OCI-LY3 (cell line): ENCODE data around the gene UNC45A.

Experiments
- H2AFZ ChIP-seq: fragments of 200-600, 300-600 bp; shearing (Covaris generic); 2 replicates; pipeline ENCODE4 v1.6.0; 2014; ENCODE audit warnings: antibody characterized with exemption, low read depth, low read length
- H3K27ac ChIP-seq: fragments of 200-600, 300-600 bp; sonication (generic); 2 replicates; pipeline ENCODE4 v1.5.1; 2014; ENCODE audit warnings: mild to moderate bottlenecking, low read length, moderate library complexity, mixed read lengths
- H3K27me3 ChIP-seq: fragments of 200-600, 300-600 bp; sonication (generic); 2 replicates; pipeline ENCODE4 v1.6.1; 2014; ENCODE audit warnings: low read depth, low read length, mixed read lengths
- H3K36me3 ChIP-seq: fragments of 200-600, 300-600 bp; sonication (generic); replicated peaks from 2 replicates; pipeline ENCODE3; 2014; ENCODE audit warnings: low read depth, low read length, mixed read lengths
- H3K4me1 ChIP-seq: fragments of 300-600, 200-600 bp; sonication (generic); 2 replicates; pipeline ENCODE4 v1.6.1; 2014; ENCODE audit warnings: low read length, mixed read lengths
- H3K4me2 ChIP-seq: fragments of 200-600, 300-600 bp; sonication (generic); 2 replicates; pipeline ENCODE4 v1.6.1; 2014; ENCODE audit warnings: low read length, mixed read lengths
- H3K4me3 ChIP-seq: fragments of 300-600, 200-600 bp; sonication (generic); 2 replicates; pipeline ENCODE4 v1.5.1; 2014; ENCODE audit warnings: antibody characterized with exemption, mild to moderate bottlenecking, low read length, moderate library complexity
- H3K79me2 ChIP-seq: fragments of 300-600, 200-600 bp; shearing (Covaris generic); 2 replicates; pipeline ENCODE4 v1.6.1; 2014; ENCODE audit warnings: mild to moderate bottlenecking, low read length, mixed read lengths
- H3K9ac ChIP-seq: fragments of 300-600, 200-600 bp; shearing (Covaris generic); 2 replicates; pipeline ENCODE4 v1.6.0; 2014; ENCODE audit warnings: mild to moderate bottlenecking, low read length, moderate library complexity
- H3K9me3 ChIP-seq: fragments of 200-600, 300-600 bp; shearing (Covaris generic); 2 replicates; pipeline ENCODE4 v1.6.1; 2014; ENCODE audit warnings: low read length, mixed read lengths; ENCODE audit not compliant: insufficient read depth
- H4K20me1 ChIP-seq: fragments of 200-600, 300-600 bp; sonication (generic); 2 replicates; pipeline ENCODE4 v1.6.1; 2016; ENCODE audit warnings: low read length, mixed read lengths; ENCODE audit not compliant: insufficient read depth
- EZH2phosphoT487 ChIP-seq: fragments of 200-600 bp; shearing (Covaris generic); IDR thresholded peaks from 2 replicates; pipeline ENCODE4 v1.6.1; 2018; ENCODE audit warnings: antibody characterized with exemption, mixed run types, low read depth
- TF ChIP-seq, protein P1 (sequence below): fragments of 200-600, 300-600 bp; sonication (generic); IDR thresholded peaks from 2 replicates; pipeline ENCODE4 v1.5.1; 2014; ENCODE audit warnings: antibody characterized with exemption, low read length, low read depth

The UNC45A gene

DNA sequence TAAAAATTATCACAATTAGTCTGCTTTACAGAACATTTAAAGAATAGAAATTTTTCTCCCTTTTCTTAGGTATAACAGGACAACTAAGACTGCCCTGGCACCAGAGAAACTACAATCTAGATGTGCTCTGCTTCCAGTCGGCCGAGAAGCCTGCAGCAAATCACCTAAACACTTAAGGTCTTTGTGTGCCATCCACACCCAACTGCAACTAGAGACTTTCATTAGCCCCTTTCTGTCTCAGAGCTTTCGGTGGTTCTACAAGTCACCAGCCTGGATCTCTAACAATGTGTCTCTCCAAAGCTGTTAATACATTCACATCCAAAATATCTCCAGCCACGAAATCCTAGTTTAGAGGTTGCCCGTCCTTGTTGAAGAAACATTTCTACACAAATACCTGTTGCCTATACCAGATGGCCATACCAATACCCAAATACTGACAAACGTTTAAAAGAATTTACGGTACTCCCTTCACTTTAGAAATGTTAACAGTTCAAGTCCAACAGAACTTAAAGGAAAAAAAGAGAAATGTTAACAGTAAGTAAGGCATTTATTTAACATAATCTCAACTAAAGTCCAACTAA, 52.6 kb downstream of the UNC45A start:
- peaks cover 64% of the 10 kb centered on the region for H3K4me1 ChIP-seq
- H2AFZ ChIP-seq = no peak overlapping the region
- H3K4me3 ChIP-seq = no peak overlapping the region
- peaks cover 65% of the 10 kb centered on the region for H4K20me1 ChIP-seq
- H3K4me2 ChIP-seq = peak overlapping the region; percentile 72
- H3K9ac ChIP-seq = no peak overlapping the region
- no peaks in the 10 kb centered on the region for H3K9me3 ChIP-seq
- H3K27ac ChIP-seq = no peak overlapping the region
- TF ChIP-seq, protein P1, sequence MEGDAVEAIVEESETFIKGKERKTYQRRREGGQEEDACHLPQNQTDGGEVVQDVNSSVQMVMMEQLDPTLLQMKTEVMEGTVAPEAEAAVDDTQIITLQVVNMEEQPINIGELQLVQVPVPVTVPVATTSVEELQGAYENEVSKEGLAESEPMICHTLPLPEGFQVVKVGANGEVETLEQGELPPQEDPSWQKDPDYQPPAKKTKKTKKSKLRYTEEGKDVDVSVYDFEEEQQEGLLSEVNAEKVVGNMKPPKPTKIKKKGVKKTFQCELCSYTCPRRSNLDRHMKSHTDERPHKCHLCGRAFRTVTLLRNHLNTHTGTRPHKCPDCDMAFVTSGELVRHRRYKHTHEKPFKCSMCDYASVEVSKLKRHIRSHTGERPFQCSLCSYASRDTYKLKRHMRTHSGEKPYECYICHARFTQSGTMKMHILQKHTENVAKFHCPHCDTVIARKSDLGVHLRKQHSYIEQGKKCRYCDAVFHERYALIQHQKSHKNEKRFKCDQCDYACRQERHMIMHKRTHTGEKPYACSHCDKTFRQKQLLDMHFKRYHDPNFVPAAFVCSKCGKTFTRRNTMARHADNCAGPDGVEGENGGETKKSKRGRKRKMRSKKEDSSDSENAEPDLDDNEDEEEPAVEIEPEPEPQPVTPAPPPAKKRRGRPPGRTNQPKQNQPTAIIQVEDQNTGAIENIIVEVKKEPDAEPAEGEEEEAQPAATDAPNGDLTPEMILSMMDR = no peak
- TF ChIP-seq EZH2phosphoT487 = no peak
- peaks cover 97% of the 10 kb centered on the region for H3K79me2 ChIP-seq
- peaks cover 30% of the 10 kb centered on the region for H3K36me3 ChIP-seq
- no peaks in the 10 kb centered on the region for H3K27me3 ChIP-seq

DNA sequence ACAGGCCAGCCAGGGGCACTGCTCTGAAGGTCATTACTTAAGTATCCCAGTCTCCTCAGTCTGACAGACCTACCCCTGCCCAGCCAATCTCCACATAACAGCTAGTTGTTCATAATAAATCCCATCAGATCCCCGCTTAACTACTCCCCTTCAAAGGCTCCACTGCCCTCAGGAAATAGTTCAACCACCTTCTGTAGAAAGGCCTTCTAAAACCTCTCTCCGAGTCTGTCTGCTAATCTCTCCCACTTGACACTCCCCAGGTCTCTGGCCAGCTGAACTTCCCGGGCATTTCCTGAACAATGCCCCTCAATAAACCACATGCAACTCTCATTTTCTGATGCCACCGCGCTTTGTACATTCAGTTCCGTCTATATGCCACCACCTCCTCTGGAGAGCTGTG, 53.2 kb downstream of the UNC45A start:
- Histone ChIP-seq H4K20me1 (peaks cover 67% of the 10 kb centered on the region), H3K27me3 (no peaks in the 10 kb centered on the region), H3K79me2 (peaks cover 98% of the 10 kb centered on the region), H2AFZ (no peak overlapping the region), H3K9me3 (no peaks in the 10 kb centered on the region), H3K4me1 (peaks cover 60% of the 10 kb centered on the region), H3K4me3 (peak overlapping the region; percentile 45), H3K9ac (peak overlapping the region; percentile 13; the same call in 1 of the 2 replicates), H3K27ac (peak overlapping the region; percentile 48; the same call in 1 of the 2 replicates), H3K4me2 (peak overlapping the region; percentile 72), H3K36me3 (peaks cover 23% of the 10 kb centered on the region)
- TF ChIP-seq, protein P1 = no peak
- no peak for TF ChIP-seq EZH2phosphoT487

DNA sequence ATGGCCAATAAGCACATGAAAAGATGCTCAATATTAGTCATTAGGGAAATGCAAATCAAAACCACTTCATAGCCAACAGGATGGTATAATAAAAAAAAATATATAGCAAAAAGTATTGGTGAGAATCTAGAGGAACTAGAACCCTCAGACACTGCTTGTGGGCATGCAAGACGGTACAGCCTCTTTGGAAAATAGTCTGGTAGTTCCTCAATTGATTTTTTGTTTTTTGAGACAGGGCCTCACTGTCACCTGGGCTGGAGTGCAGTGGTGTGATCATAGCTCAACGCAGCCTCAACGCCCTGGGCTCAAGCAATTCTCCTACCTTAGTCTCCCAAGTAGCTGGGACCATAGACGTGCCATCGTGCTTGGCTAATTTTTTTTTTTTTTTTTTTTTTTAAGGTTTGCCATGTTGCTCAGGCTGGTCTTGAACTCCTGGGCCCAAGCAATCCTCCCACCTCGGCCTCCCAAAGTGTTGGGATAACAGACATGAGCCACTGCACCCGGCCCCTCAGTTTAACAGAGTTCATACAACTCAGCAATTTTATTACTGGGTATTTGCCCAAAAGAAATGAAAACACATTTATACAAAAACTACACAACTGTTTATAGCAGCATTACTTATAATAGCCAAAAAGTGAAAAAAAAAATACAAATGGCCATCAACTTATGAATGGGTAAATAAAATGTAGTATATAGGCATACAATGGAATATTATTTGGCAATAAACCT, 54.1 kb downstream of the UNC45A start:
- peaks cover 66% of the 10 kb centered on the region for H4K20me1 ChIP-seq
- H3K4me2 ChIP-seq = peak overlapping the region; percentile 72

DNA sequence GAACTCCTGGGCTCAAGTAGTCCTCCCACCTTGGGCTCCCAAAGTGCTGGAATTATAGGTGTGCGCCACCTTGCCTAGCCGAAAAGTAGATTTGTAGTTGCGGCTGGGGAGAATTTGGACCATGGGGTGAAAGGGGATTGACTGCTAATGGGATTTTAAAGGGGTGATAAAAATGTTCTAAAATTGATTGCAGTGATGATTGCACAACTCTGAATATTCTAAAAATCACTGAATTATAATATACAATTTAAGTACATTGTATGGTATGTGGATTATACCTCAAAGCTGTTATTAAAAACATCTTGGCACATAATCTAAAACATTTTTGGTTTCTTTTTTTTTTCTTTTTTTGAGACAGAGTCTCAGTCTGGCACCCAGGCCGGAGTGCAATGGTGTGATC, 55.4 kb downstream of the UNC45A start:
- H3K27me3 ChIP-seq = no peaks in the 10 kb centered on the region
- peaks cover 56% of the 10 kb centered on the region for H4K20me1 ChIP-seq
- peaks cover 97% of the 10 kb centered on the region for H3K79me2 ChIP-seq
- H3K36me3 ChIP-seq = peaks cover 11% of the 10 kb centered on the region
- H3K9me3 ChIP-seq = no peaks in the 10 kb centered on the region
- H3K27ac ChIP-seq = no peak overlapping the region
- no peak overlapping the region for H2AFZ ChIP-seq
- no peak overlapping the region for H3K9ac ChIP-seq
- TF ChIP-seq, protein P1 = no peak
- no peak for TF ChIP-seq EZH2phosphoT487
- no peak overlapping the region for H3K4me3 ChIP-seq
- H3K4me1 ChIP-seq = peaks cover 48% of the 10 kb centered on the region
- no peak overlapping the region for H3K4me2 ChIP-seq

More for the DNA sequence above, 54.1 kb downstream of the UNC45A start:
- TF ChIP-seq, protein P1 = no peak
- no peak for TF ChIP-seq EZH2phosphoT487
- H3K36me3 ChIP-seq = peaks cover 16% of the 10 kb centered on the region
- H3K9ac ChIP-seq = 0 out of 2 replicates have a peak overlapping the region, but pooled peaks have one; percentile 9
- no peaks in the 10 kb centered on the region for H3K9me3 ChIP-seq
- peak overlapping the region; percentile 45 for H3K4me3 ChIP-seq
- peaks cover 51% of the 10 kb centered on the region for H3K4me1 ChIP-seq
- peak overlapping the region; percentile 48 for H3K27ac ChIP-seq
- no peaks in the 10 kb centered on the region for H3K27me3 ChIP-seq
- peaks cover 99% of the 10 kb centered on the region for H3K79me2 ChIP-seq
- no peak overlapping the region for H2AFZ ChIP-seq
